ENCODE data around the gene MRM3.
"Not testable (repeated sequence)": the region's sequence is repeated elsewhere in the genome, so short reads cannot be mapped to it uniquely, and the experiment has no call there.

The MRM3 gene, protein sequence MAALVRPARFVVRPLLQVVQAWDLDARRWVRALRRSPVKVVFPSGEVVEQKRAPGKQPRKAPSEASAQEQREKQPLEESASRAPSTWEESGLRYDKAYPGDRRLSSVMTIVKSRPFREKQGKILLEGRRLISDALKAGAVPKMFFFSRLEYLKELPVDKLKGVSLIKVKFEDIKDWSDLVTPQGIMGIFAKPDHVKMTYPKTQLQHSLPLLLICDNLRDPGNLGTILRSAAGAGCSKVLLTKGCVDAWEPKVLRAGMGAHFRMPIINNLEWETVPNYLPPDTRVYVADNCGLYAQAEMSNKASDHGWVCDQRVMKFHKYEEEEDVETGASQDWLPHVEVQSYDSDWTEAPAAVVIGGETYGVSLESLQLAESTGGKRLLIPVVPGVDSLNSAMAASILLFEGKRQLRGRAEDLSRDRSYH

DNA sequence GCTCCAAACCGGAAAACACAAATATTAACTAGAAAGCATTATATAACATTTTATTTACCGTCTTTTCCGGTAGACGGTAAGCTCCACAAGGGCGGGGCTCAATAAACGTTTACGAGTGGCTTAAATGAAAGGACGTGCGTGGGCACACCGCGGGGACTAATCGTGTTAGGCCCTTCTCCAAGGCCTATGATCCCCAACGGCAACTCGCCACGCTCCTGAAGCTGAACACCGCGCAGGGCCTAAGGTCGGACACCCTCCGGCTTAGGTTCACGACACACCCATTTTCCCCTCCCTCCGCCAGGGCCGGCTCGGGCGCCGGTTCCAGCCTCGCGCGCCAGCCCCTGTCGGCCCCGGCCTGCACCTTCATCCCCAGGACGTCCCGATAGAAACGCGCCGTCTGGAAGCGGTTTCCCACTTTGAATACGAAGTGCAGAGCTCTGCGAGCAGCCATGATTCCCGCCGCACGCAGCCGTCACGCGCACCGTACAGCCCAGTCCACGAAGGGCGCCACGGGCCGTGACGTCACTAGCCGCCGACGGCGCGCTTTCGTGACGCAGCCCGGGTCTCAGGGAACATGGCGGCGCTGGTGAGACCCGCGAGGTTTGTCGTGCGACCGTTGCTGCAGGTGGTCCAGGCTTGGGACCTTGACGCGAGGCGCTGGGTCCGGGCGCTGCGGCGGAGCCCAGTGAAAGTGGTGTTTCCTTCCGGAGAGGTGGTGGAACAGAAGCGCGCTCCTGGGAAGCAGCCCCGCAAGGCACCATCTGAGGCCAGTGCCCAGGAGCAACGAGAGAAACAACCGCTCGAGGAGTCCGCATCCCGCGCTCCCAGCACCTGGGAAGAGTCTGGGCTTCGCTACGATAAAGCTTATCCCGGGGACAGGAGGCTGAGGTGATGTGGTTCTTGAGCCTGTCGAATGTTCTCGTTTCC lies at the start of gene MRM3, which contains the start of gene GLOD4:
TSS of gene MRM3 (plus strand) at position 549 of the 927 bp plus-strand sequence. CDS start at position 575, 26 bp downstream.
TSS of gene GLOD4 (minus strand) at position 476 of the 927 bp plus-strand sequence. CDS start at position 451, 25 bp downstream.
- DNase-seq: peak; percentile 91

DNA sequence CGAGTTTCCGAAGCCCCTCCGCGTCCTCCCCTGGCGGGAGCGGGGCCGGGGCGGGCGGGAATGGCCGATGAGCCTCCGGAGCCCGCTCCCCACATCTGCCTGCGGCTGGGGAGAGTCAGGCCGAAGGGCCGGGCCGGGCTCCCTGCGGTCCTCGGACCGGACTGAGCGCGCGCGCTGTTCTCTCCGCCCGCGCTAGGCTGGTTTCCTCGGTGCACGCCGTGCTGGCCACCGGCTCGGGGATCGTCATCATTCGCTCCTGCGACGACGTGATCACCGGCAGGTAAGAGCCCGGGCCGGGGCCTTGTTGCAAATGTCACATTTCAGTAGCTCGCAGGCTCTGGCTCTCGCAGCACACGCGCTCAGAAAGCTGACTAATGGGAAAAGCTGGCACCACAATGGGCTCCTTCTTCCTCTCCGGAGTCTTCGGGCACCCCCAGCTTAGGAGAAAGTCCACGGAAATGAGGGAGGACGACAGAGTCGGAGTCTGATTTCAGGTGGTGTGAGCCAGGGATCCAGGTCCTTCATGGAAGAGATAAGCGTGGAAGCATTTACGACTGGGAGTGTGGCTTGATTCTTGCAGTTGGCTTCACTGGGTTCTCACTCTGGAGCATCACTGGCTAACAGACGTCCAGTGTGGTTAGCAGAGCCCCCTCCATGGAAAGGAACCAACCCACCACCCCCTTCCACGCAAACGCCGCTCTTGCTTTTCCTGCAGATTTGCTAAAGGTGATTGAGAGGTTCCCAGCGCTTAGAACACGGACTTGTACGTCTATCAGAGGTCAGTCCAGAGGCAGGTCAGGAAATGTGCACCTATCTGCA lies 49.0 kb upstream of the MRM3 start:
- peak in 1 of 2 experiments; percentile 34 for DNase-seq

DNA sequence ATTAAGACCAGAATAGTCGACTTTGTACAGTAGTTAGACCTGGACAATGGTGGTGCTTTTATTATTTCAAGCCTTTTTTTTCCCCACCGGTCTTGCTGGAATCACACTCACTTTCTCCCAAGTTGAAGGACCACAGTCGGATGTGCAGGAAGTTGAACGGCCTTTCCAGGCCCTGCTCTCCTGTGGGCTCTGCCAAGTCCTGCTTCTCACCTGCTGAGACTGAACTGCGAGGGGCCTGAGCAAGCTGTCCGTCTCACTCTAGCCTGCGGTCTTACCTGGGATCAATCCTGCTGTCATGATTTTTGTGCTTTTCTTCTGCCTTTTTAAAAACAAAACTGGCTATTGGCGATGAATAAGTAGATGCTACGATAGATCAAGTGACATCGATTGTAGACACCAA lies 48.4 kb upstream of the MRM3 start:
- no peak for DNase-seq

DNA sequence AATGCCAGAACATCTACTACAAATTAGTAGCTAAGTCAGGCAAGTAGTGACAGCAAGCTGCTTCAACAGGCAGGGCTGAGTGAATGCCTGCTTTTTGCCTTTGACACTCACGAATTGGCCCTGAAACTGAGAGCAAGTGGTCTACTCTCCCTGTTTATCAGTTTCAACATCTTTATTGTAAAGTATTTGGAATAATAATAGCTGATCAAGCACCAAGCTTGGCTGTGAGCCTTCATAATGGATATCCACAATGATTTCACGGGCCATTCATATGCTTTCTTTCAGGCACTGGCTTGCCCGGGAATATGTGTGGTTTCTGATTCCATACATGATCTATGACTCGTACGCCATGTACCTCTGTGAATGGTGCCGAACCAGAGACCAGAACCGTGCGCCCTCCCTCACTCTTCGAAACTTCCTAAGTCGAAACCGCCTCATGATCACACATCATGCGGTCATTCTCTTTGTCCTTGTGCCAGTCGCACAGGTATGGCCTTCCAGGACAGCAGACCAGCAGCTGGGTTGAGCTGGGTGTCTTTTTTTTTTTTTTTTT lies 44.5 kb upstream of the MRM3 start:
- DNase-seq: no peak

DNA sequence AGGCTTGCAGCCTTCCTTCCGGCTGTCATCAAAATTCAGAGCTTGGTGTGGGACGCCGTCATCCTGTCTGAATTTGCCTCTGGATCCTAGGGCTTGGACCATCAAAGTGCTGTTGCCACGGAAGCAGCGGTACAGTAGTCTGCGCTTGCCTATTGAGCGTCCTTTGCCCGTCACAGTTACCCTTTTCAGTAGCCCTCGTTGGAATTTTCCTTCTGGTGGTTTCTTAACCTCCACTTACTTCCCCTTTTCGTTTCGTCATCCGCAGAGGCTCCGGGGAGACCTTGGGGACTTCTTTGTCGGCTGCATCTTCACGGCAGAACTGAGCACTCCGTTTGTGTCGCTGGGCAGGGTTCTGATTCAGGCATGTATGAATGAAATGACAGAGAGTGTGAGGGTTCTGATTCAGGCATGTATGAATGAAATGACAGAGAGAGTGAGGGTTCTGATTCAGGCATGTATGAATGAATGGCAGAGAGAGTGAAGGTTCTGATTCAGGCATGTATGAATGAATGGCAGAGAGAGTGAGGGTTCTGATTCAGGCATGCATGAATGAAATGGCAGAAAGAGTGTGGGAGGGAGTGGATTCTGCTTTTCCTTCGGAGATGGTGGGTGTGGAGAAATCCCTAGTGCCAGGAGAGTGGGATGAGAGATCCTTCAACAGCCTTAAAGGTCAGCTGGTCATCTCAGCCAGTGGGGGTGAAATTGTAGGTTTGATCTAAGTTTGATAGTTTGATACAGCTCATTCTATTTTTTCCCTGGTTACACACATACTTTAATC lies 41.7 kb upstream of the MRM3 start:
- no peak for DNase-seq

DNA sequence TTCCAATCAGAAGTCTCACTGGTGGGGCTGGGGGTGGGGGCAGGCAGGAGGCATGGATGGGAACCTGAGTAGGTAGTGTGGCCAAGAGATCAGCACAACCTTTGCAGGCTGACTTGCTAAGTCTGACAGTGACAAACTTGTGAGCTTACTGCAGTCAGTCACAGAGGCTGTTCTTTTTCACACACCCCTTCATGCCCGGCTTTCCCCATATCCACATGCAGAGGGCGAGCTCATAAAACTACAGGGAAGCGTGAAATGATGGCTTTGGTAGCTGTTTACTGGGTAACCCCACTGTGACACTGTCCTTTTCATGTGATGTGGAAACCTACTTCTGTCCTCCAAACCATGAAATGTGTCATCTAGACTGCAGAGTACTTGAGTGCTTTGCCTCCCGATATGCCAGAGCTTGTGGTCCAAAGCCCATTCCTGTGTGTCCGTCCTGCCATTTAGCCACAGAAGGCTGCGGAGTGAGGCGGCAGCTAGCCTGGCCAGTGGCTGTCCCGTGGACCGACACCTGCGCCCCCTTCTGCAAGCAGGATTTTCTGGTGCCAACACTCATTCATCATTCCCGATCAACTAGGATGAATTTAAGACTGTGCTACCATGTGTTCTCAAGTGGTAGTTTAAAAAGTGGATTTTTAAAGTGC lies 39.9 kb upstream of the MRM3 start:
- no peak for DNase-seq

DNA sequence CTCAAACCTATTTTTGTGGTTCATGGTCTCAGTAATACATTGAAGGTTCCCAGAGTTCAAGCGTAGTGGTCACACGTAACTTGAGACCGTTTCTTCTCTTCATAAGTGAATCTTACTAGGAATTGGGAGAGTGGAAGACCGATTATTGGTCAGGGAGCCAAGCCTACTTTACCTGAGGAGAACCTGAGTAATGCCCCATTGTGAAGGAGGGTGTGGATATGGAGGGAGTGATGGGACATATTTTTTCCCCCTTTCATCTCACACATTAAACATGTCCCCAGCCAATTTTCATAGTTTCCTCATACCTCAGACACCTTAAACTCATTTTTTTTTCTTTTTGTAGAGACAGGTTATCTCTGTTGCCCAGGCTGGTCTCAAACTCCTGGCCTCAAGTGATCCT lies 39.0 kb upstream of the MRM3 start:
- no peak for DNase-seq

DNA sequence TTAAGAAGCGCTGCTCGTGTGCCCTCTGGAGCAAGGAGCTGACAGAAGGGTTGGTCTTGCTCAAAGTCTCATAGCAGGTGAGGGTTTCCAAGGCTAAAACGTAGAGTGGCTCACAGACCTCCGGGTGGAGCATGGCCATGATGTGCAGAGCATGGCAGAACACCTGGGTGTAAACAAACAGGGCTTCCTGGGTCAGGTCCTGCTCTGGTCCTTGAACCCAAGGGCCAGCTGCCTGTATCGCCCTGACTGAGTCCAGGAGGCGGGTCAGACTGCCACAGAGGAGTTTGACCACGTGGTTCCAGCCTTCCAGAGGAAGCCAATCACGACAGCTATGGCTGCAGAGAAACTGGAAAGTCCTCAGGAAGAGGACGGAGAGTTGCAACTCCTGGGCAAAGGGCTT lies 37.2 kb upstream of the MRM3 start:
- DNase-seq: no peak

DNA sequence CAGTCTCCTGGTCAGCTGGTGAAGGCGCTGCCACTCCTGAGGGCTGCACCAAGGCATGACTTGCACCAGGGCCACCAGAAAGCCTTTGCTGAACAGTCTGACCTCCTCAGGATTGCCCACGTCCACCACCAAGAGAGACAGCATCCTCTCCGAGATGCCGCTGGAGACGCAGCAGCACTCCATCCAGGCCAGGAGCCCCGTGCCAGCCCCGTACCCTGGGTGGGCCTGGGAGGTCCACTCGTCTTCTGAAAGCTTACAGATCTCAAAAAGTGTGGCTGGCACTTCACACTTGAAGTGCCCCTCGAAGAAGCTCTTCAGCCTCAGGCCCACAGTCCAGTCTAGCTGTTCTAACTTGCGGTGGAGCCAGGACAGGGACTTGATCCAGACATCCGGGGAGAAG lies 36.7 kb upstream of the MRM3 start:
- DNase-seq: no peak

DNA sequence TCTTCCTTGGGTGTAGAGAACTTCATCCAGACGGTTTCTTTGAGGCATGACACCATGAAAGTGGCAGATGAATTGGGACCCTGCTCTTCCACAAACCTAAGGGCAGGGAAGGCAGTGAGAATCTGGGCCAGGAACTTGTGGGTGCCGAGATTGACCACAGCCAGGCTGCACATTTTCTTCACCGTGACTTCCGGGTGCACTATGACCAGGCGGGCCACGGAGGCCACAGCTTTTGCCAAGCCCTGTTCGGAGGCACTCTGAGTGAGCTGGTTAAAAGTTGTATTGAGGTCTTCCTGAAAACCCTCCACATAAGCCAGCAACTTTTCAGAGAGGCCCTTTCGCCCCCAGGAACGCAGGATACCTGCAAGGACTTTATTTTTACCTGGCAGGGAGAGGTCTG lies 36.0 kb upstream of the MRM3 start:
- DNase-seq: no peak

DNA sequence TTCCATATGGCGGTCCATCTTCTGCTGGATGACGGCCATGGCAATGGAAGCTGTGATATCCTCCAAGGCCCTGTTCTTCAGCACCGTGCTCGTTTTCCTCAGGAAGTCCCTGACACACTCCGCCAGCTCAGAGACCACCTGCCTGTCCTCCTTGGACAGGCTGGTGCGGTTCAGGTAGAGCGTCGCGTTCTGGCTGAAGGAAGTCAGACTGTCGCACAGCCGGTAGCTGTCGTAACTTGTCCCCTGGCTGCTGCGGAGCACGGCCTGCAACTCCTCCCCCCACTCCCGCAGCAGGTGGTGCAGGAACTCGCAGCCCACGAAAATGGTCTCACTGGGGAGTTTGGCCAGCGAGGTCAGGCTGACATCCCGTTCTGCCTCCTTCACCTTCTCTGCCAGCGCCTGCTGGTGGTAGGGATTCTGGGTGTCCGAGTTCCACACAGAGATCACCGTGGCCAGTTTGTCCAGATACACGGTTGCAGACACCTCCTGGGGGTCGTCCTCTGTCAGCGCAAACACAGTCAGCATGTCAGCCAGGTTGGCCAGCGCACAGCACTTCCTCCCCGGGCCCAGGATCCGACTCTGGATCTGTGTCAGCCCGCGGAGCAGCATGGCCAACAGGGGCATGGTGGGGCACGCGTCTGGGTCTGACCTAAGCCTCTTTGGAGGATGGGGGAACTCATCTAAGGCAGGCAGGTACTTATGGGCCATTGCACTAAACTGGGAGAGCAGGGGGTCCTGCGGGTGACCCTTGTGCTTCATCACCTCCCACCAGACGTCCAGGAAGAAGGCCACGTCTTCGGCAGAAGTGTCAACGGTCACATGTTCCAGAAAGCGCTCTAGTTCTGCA lies 35.1 kb upstream of the MRM3 start:
- DNase-seq: no peak

DNA sequence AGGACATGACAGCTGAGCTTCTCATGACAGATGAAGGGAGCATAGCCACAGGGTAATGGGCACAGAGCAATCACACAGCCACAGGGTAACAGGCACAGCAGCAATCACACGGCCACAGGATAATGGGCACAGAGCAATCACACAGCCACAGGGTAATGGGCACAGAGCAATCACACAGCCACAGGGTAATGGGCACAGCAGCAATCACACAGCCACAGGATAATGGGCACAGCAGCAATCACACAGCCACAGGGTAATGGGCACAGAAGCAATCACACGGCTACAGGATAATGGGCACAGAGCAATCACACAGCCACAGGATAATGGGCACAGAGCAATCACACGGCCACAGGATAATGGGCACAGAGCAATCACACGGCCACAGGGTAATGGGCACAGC lies 33.5 kb upstream of the MRM3 start:
- not testable (repeated sequence) for DNase-seq

DNA sequence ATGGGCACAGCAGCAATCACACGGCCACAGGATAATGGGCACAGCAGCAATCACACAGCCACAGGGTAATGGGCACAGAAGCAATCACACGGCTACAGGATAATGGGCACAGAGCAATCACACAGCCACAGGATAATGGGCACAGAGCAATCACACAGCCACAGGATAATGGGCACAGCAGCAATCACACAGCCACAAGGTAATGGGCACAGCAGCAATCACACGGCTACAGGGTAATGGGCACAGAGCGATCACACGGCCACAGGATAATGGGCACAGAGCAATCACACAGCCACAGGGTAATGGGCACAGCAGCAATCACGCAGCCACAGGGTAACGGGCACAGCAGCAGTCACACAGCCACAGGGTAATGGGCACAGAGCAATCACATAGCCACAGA lies 32.8 kb upstream of the MRM3 start:
- DNase-seq: not testable (repeated sequence)

DNA sequence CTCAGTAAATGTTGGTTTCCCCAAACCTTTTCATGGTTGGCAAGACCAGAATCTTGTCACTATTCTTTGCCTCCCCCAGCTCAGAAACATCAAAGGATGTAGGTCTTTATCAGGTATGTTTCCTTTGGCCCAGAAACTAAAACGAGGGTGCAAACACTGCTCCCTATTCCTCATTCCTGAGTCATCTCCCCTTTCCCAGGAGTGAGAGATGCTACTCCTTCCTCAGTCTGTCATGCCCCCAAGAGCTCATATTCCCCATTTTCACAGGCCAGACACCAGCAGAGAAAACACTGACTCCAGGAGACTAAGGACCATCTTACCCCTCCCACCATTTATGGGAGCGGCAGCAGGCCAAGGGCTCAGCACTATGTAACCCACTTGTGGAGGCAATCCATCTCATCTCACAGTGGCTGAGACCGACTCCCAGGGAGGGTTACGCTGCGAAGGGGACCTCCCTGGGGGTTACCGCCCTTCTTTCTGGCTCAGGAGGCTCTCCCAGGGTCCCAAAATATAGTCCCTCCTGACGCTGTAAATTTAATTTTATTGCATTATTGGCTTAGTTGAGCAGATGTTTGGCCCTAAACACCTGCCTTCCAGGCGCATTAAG lies 31.6 kb upstream of the MRM3 start:
- DNase-seq: no peak

DNA sequence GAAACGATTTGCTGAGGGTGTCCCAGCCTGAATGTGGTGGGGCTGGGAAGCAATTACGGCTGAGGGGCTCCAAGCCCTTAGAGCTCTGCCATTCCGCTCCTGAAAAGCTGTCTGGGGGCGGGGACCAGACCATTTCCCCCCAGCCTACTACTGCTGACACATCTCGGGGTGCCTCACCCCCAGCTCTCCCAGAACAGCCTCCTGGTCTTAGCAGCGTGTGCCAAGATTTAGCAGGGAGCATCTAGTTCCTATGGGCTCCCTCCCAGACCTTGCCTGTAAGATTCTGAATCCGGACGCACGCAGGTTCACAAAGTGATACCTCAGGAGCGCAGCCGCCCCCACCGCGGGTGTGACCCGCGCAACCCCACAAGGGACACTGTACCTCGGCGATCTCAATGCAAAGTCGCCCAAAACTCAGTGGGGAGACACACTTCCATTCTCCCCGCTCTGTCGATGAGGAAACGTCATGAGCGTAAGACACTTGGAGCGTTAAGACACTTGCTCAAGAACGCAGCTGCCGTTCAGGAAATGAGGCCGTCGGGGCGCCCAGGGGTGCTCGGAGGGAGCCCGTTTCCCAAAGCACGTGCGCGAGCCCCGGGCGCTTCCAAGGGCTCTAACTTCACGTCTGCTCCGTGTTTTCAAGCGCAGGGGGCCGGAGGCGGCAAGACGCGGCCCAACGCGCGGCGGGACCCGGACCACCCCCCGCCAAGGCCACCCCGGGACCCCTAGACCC lies 30.7 kb upstream of the MRM3 start:
- peak; percentile 50 to 51 for DNase-seq

DNA sequence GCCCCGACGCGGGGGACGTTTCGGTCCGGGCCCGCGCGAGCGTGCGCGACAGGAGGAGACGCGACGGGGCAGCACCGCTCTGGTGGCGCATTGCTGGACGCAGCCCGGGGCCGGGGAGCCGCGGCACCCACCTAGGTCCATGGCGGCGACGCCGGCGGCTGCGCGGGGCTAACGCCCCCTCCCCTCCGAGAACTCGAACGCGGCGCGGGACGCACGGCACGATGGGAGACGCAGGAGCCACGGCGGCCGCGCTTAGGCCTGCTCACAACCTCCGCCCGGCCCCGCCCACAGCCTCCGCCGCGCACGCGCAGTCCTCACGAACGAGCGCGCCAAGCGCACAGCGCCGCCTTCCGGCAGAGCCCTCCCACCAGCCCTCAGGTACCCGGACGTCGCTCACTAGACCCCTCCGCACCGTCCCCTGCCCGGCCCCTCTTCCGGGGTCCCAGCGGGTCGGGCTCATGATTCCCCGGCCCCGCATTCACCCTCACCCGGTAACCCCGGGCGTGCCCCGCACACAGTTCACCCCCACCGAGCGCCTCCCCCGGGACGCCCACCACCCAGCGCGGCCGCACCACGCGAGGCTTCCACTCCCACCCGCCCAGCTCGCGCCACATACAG lies 30.0 kb upstream of the MRM3 start, which contains the start of gene GEMIN4:
TSS of gene GEMIN4 (minus strand) at position 263 of the 618 bp plus-strand sequence. CDS start at position 141, 122 bp downstream.
- peak; percentile 97 to 98 for DNase-seq

DNA sequence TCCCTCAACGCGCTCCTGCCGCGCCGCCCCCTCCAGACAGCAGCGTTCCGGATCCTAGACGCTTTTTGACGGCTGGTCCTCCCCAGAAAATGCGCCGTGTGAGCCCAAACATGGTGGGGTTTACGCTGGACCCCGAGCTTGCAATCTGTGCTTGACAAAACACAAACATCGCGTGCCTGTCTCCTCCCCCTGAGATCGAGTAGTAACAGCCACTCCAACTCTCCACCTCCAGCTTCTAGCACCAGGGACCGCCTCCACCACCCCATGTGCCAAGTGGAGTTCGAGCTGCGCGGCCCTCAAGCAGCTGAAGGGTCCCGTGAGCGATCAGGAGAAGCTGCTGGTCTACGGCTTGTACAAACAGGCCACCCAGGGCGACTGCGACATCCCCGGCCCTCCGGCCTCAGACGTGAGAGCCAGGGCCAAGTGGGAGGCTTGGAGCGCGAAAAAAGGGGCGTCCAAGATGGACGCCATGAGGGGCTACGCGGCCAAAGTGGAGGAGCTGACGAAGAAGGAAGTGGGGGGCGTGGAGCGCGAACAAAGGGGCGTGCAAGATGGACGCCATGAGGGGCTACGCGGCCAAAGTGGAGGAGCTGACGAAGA lies 29.4 kb upstream of the MRM3 start:
- DNase-seq: peak in 1 of 2 experiments; percentile 46

DNA sequence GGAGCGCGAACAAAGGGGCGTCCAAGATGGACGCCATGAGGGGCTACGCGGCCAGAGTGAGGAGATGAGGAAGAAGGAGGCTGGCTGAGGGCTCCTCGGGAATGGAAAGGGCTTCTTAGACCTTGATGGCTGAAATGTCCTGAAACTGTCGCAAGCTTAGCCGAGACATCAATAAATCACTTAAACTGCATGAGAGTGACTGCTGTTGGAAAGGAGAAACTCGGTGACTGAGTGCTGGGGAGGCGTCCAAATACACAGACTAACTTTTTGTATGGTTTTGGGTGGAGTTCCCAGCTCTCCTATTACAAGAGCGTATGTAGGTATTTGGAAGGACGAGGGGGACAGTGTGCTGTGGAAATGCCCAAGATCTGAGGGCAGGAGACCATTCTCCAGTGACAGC lies 28.7 kb upstream of the MRM3 start:
- DNase-seq: no peak
